Transverse colon (tissue), 4 donors: ENCODE results near the gene PDS5A.

Source experiments
- CTCF ChIP-seq, 5 experiments: fragments of 200-600 bp in 3 of 5; fragments of 450-650 bp in 2 of 5; sonication (generic) in 3 of 5; IDR thresholded peaks; 1 replicate in 2 of 5; 2 replicates in 3 of 5; pipeline ENCODE4 v1.5.1; 2016 to 2017; ENCODE audit warnings: antibody characterized with exemption in 5 of 5, inconsistent platforms in 3 of 5, mild to moderate bottlenecking in 2 of 5, moderate library complexity in 1 of 5
- POLR2A ChIP-seq: fragments of 450-650 bp; IDR thresholded peaks from one replicate; pipeline ENCODE4 v1.6.1; 2016; ENCODE audit warnings: antibody characterized with exemption, mild to moderate bottlenecking, moderate library complexity
- POLR2AphosphoS5 ChIP-seq, 3 donors: sonication (generic); formaldehyde crosslinking; IDR thresholded peaks; one replicate each; pipeline ENCODE4 v1.6.1; 2016; ENCODE audit warnings: antibody characterized with exemption in 3 of 3

GRCh38 chr4:39850727-39851126 lies 127.0 kb downstream of the PDS5A start:
- no peak for TF ChIP-seq CTCF (IDR thresholded peaks at IDR 0.05)
- no peak for TF ChIP-seq POLR2A
- no peak for TF ChIP-seq POLR2AphosphoS5 (IDR thresholded peaks at IDR 0.05)
